Activated CD4-positive, alpha-beta T cell treated with anti-CD3 and anti-CD28 coated beads, Interleukin-2, Interleukin-4, amounts not matched to agents 100 ng/mL and 50 ng/mL, durations not matched to agents 16 hours and 8 hours (primary cell): Measurements from ENCODE around the gene PCDHB11.
"Not testable (repeated sequence)": the region's sequence is repeated elsewhere in the genome, so short reads cannot be mapped to it uniquely, and the experiment has no call there.

Source experiments
- DNase-seq: peaks from one replicate; pipeline ENCODE4 v3.0.0-alpha.2; 2020; ENCODE audit warnings: low spot score

PCDHB11 gene

GRCh38 chr5:141199359-141200235 is at the start of gene PCDHB11:
Gene PCDHB11 (plus strand): TSS chr5:141199627. CDS start chr5:141199775, 148 bp downstream.
- no peak for DNase-seq

GRCh38 chr5:141149812-141150211 is 49.6 kb upstream of the PCDHB11 start, which contains the start of gene PCDHB6:
Gene PCDHB6 (plus strand): TSS chr5:141150057. CDS start chr5:141150258, 201 bp downstream.
- peak; percentile 1 for DNase-seq

GRCh38 chr5:141150224-141150992 is 49.0 kb upstream of the PCDHB11 start:
- DNase-seq, result no peak

- no peak for DNase-seq
Observed at GRCh38 chr5:141150993-141151325, 48.5 kb upstream of the PCDHB11 start.

GRCh38 chr5:141151632-141152031 is 47.8 kb upstream of the PCDHB11 start:
- DNase-seq, result not testable (repeated sequence)

GRCh38 chr5:141152096-141152495 is 47.3 kb upstream of the PCDHB11 start:
- not testable (repeated sequence) for DNase-seq

GRCh38 chr5:141155540-141156374 is 43.7 kb upstream of the PCDHB11 start:
- DNase-seq, result no peak

GRCh38 chr5:141157356-141157755 is 42.1 kb upstream of the PCDHB11 start:
- not testable (repeated sequence) for DNase-seq

GRCh38 chr5:141157901-141158300 is 41.5 kb upstream of the PCDHB11 start:
- DNase-seq, result not testable (repeated sequence)

- no peak for DNase-seq
Observed at GRCh38 chr5:141172381-141173204, 26.8 kb upstream of the PCDHB11 start, which contains the start of gene PCDHB7. Gene PCDHB7 (plus strand): TSS chr5:141172644. CDS start chr5:141172836, 192 bp downstream.

GRCh38 chr5:141174291-141175104 is 24.9 kb upstream of the PCDHB11 start:
- not testable (repeated sequence) for DNase-seq

- DNase-seq, result no peak
Observed at GRCh38 chr5:141175933-141176332, 23.5 kb upstream of the PCDHB11 start.

- DNase-seq, result not testable (repeated sequence)
Observed at GRCh38 chr5:141177577-141178191, 21.7 kb upstream of the PCDHB11 start, which contains the start of gene PCDHB8. Gene PCDHB8 (plus strand): TSS chr5:141177790. CDS start chr5:141178035, 245 bp downstream.

- not testable (repeated sequence) for DNase-seq
Observed at GRCh38 chr5:141179371-141179770, 20.1 kb upstream of the PCDHB11 start.

GRCh38 chr5:141179876-141180275 is 19.6 kb upstream of the PCDHB11 start:
- not testable (repeated sequence) for DNase-seq

- no peak for DNase-seq
Observed at GRCh38 chr5:141180313-141180712, 19.1 kb upstream of the PCDHB11 start.

GRCh38 chr5:141182248-141182647 is 17.2 kb upstream of the PCDHB11 start, which contains the start of gene PCDHB16:
Gene PCDHB16 (plus strand): TSS chr5:141182387. CDS start chr5:141182560, 173 bp downstream.
- no peak for DNase-seq

GRCh38 chr5:141184117-141184855 is 15.1 kb upstream of the PCDHB11 start:
- DNase-seq, result not testable (repeated sequence)
